ENCODE measurements around the gene ACOXL.

DNA sequence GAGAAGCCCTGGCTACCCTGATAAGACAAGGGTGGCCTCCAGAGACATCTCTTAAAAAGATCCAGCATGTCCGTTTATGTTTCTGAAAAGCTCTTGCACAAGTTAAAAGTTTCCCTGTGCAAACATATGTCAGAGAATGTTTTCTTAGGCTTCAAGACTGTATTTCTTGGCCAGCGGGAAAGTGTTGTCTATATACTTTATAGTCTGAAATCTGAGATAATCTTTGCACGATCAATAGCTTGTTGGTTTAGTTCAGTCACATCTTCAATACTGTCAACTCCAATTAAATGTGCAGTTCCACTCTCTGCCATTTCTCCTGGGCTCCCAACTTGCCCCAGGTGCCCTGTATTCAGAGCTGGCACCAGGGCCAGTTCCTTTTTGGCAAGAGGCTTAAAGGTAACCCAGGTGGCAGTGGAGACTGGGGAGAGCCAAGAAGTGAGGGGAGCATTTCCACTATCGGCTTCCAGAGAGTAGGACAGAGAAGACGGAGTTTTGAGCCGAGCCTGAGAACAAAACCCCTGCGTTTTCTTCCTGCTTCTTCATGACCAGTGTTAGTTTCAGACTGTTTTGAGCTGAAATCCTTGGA lies 64.4 kb downstream of the ACOXL start:
- TF ChIP-seq, protein P1, sequence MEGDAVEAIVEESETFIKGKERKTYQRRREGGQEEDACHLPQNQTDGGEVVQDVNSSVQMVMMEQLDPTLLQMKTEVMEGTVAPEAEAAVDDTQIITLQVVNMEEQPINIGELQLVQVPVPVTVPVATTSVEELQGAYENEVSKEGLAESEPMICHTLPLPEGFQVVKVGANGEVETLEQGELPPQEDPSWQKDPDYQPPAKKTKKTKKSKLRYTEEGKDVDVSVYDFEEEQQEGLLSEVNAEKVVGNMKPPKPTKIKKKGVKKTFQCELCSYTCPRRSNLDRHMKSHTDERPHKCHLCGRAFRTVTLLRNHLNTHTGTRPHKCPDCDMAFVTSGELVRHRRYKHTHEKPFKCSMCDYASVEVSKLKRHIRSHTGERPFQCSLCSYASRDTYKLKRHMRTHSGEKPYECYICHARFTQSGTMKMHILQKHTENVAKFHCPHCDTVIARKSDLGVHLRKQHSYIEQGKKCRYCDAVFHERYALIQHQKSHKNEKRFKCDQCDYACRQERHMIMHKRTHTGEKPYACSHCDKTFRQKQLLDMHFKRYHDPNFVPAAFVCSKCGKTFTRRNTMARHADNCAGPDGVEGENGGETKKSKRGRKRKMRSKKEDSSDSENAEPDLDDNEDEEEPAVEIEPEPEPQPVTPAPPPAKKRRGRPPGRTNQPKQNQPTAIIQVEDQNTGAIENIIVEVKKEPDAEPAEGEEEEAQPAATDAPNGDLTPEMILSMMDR (IDR thresholded peaks at IDR 0.05), result no peak
- TF ChIP-seq POLR2A (IDR thresholded peaks at IDR 0.05), result no peak

All from right lobe of liver (tissue), 4 donors.